ENCODE measurements around the gene BBS1. TPM values are rescaled to one million over a fixed set of nuclear protein-coding genes. Genes with fewer than 3 reads are reported as not detected.

BBS1 gene
- total RNA-seq, 1 donor from 2014 or later = 19.5 TPM

DNA sequence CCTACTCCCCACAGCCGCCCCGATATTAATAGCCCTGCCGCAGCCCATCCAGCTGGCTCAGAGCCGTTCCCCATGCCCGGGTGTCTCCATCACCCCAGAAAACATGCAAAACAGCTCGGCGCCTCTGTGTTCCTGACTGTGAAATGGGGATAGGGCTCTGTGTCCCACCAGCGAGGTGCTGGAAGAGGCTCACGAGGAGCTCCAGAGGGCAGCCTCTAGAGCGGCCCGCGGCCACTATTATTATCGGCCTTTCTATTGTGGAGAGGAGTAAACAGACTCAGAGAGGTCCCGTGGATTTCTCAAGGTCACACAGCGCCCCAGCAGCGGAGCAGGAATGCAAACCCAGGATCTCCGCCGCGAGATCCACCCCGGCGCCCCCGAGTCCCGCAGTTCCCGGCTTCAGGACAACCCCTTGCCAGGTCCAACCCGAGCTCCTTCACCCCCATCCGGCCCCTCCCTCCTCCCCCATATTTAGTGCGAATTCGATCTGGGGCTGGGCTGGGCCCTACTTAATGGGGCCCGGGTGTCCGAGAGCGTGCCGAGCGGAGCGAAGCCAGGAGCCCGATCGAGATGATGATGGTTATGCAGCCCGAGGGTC, 36.0 kb downstream of the BBS1 start, which contains the start of gene ACTN3:
Gene ACTN3, plus strand, starts transcription at position 536 of the 598 bp plus-strand sequence. Its CDS starts 35 bp downstream, at position 571.
- intact Hi-C loops (cut with DNase I) = no loop called here
- no peak for DNase-seq (ENCODE audit: low spot score)

GRCh38 chr11:66546966-66547661, 36.7 kb downstream of the BBS1 start:
- DNase-seq (ENCODE audit: low spot score) = no peak
- intact Hi-C loops (cut with DNase I) = no loop called here

- intact Hi-C loops (cut with DNase I) = no loop called here
- DNase-seq (ENCODE audit: low spot score) = no peak
Observed at GRCh38 chr11:66547662-66548009, 37.2 kb downstream of the BBS1 start.

GRCh38 chr11:66548041-66548440, 37.6 kb downstream of the BBS1 start:
- intact Hi-C loops (cut with DNase I) = no loop called here
- no peak for DNase-seq (ENCODE audit: low spot score)

- DNase-seq (ENCODE audit: low spot score) = no peak
- intact Hi-C loops (cut with DNase I) = no loop called here
Observed at GRCh38 chr11:66548774-66549630, 38.6 kb downstream of the BBS1 start.

DNA sequence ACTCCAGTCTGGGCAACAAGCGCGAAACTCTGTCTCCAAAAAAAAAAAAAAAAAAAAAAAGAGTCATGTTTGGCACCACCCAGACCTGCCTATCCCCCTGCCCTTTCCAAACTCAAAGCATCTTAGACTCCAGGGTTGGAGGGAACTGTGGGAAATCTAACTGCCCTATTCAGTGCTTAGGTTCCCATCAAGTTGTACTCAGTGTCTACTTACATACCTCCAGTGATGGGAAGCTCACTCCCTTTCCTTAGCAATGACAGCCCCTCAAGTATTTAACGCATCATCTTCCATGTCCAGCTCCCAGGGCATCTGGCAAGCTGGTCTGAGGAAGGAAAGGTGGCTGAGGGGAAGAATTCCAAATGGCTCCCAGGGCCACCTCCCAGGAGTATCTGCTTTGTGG, 39.3 kb downstream of the BBS1 start:
- intact Hi-C loops (cut with DNase I) = no loop called here

DNA sequence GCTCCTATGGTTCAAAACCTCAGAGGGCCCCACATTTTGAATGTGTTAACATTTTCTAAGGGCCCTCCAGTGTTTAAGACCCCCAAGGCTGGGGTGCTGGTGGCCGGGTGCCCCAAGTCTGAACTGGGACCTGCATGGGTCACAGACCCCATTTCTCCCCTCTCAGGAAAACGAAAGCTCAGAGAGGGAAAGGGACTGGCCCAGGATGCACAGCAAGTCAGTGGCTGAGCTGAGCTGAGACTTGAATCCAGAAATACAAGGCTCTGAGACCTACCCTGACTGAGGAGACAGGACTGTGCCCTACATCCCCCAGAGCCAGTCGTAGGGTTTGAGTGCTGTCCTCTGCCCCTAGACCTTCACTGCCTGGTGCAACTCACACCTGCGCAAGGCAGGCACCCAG, 40.5 kb downstream of the BBS1 start:
- DNase-seq (ENCODE audit: low spot score) = no peak
- intact Hi-C loops (cut with DNase I) = no loop called here

More for the DNA sequence above, 39.3 kb downstream of the BBS1 start:
- no peak for DNase-seq (ENCODE audit: low spot score)

GRCh38 chr11:66554602-66555001, 44.2 kb downstream of the BBS1 start:
- no peak for DNase-seq (ENCODE audit: low spot score)
- intact Hi-C loops (cut with DNase I) = no loop called here

- intact Hi-C loops (cut with DNase I) = no loop called here
- no peak for DNase-seq (ENCODE audit: low spot score)
Observed at GRCh38 chr11:66555416-66555815, 45.0 kb downstream of the BBS1 start.

DNA sequence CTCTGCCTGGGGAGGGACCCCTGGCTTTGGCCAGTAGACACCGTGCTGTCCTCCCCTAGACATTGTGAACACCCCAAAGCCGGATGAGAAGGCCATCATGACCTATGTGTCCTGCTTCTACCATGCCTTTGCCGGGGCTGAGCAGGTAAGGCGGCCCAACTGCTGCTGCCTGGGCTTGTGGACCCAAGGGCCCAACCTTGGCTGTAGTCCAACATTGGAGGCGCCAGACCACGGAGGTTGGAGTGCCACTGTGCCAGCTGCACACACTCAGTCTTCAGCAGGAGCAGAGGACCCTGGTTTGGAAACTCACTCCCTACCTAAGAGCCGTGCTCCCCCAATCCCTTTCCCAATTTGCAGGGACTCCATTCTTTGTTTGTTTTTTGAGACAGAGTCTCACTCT, 45.7 kb downstream of the BBS1 start:
- DNase-seq (ENCODE audit: low spot score) = no peak

DNA sequence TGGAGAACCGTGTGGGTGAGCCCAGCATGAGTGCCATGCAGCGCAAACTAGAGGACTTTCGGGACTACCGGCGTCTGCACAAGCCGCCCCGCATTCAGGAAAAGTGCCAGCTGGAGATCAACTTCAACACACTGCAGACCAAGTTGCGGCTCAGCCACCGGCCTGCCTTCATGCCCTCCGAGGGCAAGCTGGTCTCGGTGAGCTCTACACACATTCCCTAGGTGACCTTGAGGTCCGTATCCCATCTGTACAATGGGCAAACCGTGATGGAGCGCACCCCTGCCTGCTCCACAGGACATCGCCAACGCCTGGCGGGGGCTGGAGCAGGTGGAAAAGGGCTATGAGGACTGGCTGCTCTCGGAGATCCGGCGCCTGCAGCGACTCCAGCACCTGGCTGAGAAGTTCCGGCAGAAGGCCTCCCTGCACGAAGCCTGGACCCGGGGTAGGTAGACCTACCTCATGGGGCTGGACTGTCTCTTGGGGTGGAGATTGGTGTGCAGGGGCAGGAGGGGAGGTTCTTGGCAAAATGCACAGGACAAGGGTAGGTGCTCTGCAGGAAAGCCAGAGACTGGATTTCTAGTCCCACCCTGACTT, 47.4 kb downstream of the BBS1 start:
- intact Hi-C loops (cut with DNase I) = no loop called here
- no peak for DNase-seq (ENCODE audit: low spot score)

More for the DNA sequence above, 45.7 kb downstream of the BBS1 start:
- intact Hi-C loops (cut with DNase I) = no loop called here

- DNase-seq (ENCODE audit: low spot score) = no peak
- intact Hi-C loops (cut with DNase I) = no loop called here
Observed at GRCh38 chr11:66559142-66559865, 48.9 kb downstream of the BBS1 start.

DNA sequence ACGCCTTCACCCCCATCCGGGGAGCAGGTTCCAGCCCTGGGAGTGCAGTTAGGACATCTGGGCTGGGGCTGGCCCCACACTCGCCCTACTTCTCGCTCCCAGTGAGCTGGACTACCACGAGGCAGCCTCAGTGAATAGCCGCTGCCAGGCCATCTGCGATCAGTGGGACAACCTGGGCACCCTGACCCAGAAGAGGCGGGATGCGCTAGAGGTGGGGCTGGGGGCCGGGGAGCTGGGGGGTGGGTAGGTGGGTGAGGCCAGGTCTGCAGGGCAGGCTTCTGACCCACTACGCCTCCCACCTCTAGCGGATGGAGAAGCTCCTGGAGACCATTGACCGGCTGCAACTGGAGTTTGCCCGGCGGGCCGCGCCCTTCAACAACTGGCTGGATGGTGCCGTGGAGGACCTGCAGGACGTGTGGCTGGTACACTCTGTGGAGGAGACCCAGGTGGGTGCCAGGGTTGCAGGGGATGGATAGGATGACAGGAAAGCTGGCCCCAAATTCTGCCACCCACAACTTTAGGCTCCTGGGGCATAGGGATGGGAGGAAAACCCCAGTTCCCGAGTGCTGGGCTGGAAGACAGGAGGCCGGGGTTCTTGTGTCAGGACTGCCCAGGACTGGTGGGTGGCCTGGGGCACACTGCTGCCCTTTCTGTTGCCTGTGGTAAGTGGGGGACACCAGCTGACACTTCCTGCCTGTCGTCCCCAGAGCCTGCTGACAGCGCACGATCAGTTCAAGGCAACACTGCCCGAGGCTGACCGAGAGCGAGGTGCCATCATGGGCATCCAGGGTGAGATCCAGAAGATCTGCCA, 49.6 kb downstream of the BBS1 start:
- intact Hi-C loops (cut with DNase I) = no loop called here
- no peak for DNase-seq (ENCODE audit: low spot score)

DNA sequence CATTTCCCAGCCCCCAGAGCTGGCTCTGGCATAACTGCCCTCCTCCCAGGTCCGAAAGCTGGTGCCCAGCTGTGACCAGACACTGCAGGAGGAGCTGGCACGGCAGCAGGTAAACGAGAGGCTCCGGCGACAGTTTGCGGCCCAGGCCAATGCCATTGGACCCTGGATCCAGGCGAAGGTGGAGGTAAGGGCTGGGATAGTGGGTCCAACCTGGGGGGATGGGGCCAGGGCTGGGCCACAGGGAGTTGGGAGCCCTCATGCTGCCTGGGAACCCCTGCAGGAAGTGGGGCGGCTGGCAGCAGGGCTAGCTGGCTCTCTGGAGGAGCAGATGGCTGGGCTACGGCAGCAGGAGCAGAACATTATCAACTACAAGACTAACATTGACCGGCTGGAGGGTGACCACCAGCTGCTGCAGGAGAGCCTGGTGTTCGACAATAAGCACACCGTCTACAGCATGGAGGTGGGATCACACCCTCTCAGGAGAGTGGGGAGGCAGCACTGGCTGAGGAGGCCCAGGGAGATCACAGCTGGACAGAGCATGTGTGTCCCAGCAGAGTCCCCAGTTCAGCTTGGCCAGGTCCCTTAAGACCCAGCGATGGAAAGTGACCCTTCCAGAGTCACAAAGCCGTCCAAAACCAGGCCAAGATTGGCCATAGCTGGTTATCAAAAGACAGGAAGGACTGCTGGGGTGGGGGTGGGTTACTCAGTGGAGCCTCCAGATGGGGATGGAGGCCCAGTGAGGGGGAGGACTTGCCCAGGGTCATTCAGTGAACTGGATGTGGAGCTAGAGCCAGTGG, 50.9 kb downstream of the BBS1 start:
- no peak for DNase-seq (ENCODE audit: low spot score)
- intact Hi-C loops (cut with DNase I) = no loop called here

DNA sequence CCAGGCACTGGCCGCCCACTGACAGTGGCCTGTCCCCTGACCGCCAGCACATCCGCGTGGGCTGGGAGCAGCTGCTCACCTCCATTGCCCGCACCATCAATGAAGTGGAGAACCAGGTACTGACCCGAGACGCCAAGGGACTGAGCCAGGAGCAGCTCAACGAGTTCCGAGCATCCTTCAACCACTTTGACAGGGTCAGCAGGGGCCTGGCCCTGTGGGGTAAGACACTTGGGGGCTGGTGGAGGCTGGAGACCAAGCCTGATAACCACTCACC, 51.5 kb downstream of the BBS1 start:
- no peak for DNase-seq (ENCODE audit: low spot score)
- intact Hi-C loops (cut with DNase I) = no loop called here

- DNase-seq (ENCODE audit: low spot score) = no peak
- intact Hi-C loops (cut with DNase I) = no loop called here
Observed at GRCh38 chr11:66562275-66562674, 51.8 kb downstream of the BBS1 start.

- no peak for DNase-seq (ENCODE audit: low spot score)
- intact Hi-C loops (cut with DNase I) = no loop called here
Observed at GRCh38 chr11:66562907-66563583, 52.6 kb downstream of the BBS1 start.

- intact Hi-C loops (cut with DNase I) = no loop called here
Observed at GRCh38 chr11:66563832-66564231, 53.4 kb downstream of the BBS1 start.

More at GRCh38 chr11:66563832-66564231, 53.4 kb downstream of the BBS1 start:
- DNase-seq (ENCODE audit: low spot score) = no peak
